Lower leg skin (tissue), 4 donors: Measurements from ENCODE around the gene HABP2. TPM values are rescaled to one million over a fixed set of nuclear protein-coding genes. Genes with fewer than 3 reads are reported as not detected.

Experiments used
- DNase-seq, 2 donors: peaks; one replicate each; pipeline ENCODE4 v3.0.0-alpha.2; 2019; ENCODE audit warnings: low spot score in 2 of 2
- H3K4me3 ChIP-seq: fragments of 200-600 bp; sonication (generic); 2 replicates; pipeline ENCODE4 v1.5.1; 2017; ENCODE audit warnings: mild to moderate bottlenecking, low read depth; ENCODE audit not compliant: poor library complexity, severe bottlenecking
- CTCF ChIP-seq, 3 donors: fragments of 450-650 bp; IDR thresholded peaks; one replicate each; pipeline ENCODE4 v1.5.1; 2016; ENCODE audit warnings: antibody characterized with exemption in 3 of 3, mild to moderate bottlenecking in 3 of 3, moderate library complexity in 2 of 3
- POLR2A ChIP-seq, 2 donors: fragments of 450-650 bp; IDR thresholded peaks; one replicate each; pipeline ENCODE4 v1.6.1; 2016 to 2017; ENCODE audit warnings: antibody characterized with exemption in 2 of 2, mild to moderate bottlenecking in 1 of 2, moderate library complexity in 1 of 2
- WGBS, 2 donors: methylation state at CpG; one replicate each; pipeline ENCODE4 v1.1.5; 2018; 5-methylcytosine and 5-hydroxymethylcytosine counted together
- intact Hi-C: fragments of 100-400 bp; cut with DNase I; formaldehyde crosslinking; loops from one replicate; pipeline ENCODE4 v1.15.0; 2023; ENCODE audit warnings: low total_unique reads
- total RNA-seq, 4 donors: library from RNA; depleted of rRNA; stranded (reverse); fragments of >200 nt; gene quantifications; one replicate each; pipeline ENCODE4 v1.1.0, GENCODE V29; 2016

Gene HABP2
- total RNA-seq, 4 donors from 2014 or later, result 0.10 TPM; not detected in 3

GRCh38 chr10:113578773-113579172, 25.9 kb downstream of the HABP2 start:
- intact Hi-C loops, result no loop called here
- TF ChIP-seq CTCF (IDR thresholded peaks at IDR 0.05), result no peak
- no peak for TF ChIP-seq POLR2A (IDR thresholded peaks at IDR 0.05)
- WGBS, 2 donors, result 93 to 95% methylated on average over 1 of the region's 1 CpG
- DNase-seq, result no peak
- no peak overlapping the region for H3K4me3 ChIP-seq

DNA sequence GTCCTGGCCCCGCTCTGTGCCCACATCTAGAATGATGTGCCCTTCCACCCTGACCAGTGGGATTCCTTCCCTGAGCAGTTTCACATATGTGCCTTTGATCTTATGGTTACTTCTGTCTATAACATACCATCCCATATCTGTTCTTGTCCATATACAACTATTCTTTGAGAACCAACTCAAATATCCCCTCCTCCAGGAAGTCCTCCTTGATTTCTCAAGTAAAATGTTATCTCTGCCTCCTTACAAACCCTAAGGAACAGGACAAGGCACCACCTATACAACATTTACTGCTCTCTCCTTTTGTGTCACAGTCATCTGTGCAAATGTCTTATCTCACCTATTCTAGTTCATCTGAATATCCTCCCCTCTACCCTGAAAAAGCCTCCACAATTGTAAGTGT, 28.2 kb downstream of the HABP2 start:
- intact Hi-C loops, result no loop called here
- no peak overlapping the region for H3K4me3 ChIP-seq
- TF ChIP-seq CTCF (IDR thresholded peaks at IDR 0.05) (no peak), POLR2A (IDR thresholded peaks at IDR 0.05) (no peak)
- no peak for DNase-seq
- 89 to 90% methylated on average over 1 of the region's 1 CpG for WGBS, 2 donors

DNA sequence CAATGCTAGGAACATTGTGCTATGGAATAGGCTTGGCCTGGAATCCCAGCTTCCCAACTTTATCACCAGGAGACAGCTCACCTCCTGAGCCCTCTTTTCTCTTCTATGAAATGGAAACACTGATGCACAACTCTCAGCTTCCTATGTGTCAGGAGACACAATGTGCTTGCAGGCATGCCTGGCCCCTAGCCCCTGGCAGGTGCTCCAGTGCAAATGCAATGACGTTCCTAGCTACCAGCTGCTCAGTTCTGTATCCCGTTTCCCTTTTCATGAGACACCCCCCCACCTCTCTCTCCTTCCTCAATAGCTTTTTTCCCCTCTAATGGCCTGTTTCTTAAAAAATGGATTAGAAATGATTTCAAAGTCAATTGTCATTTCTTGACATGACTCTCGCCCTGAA, 30.7 kb downstream of the HABP2 start:
- no peak for DNase-seq
- intact Hi-C loops, result no loop called here
- H3K4me3 ChIP-seq, result no peak overlapping the region
- TF ChIP-seq CTCF (IDR thresholded peaks at IDR 0.05), result no peak
- TF ChIP-seq POLR2A (IDR thresholded peaks at IDR 0.05), result no peak
- WGBS, 2 donors, result 50 to 63% methylated on average over 3 of the region's 3 CpGs

- 67% methylated on average over 1 of the region's 1 CpG for WGBS, 2 donors
- intact Hi-C loops, result no loop called here
- DNase-seq, result no peak
- TF ChIP-seq CTCF (IDR thresholded peaks at IDR 0.05) (no peak), POLR2A (IDR thresholded peaks at IDR 0.05) (no peak)
- H3K4me3 ChIP-seq, result no peak overlapping the region
Measured at GRCh38 chr10:113585949-113586348, 33.1 kb downstream of the HABP2 start.

GRCh38 chr10:113589201-113589770, 36.4 kb downstream of the HABP2 start:
- TF ChIP-seq CTCF (IDR thresholded peaks at IDR 0.05) (no peak), POLR2A (IDR thresholded peaks at IDR 0.05) (no peak)
- WGBS, 2 donors, result 86 to 87% methylated on average over 13 of the region's 13 CpGs
- intact Hi-C loops, result no loop called here
- no peak for DNase-seq
- no peak overlapping the region for H3K4me3 ChIP-seq

GRCh38 chr10:113590581-113590980, 37.7 kb downstream of the HABP2 start:
- intact Hi-C loops, result no loop called here
- no peak overlapping the region for H3K4me3 ChIP-seq
- DNase-seq, result no peak
- WGBS, 2 donors, result 92 to 94% methylated on average over 9 to 12 of the region's 12 CpGs
- TF ChIP-seq CTCF (IDR thresholded peaks at IDR 0.05) (no peak), POLR2A (IDR thresholded peaks at IDR 0.05) (no peak)
